Left colon (tissue), 2 donors: ENCODE measurements around the gene ARL6IP6. TPM values are rescaled to one million over a fixed set of nuclear protein-coding genes. Genes with fewer than 3 reads are reported as not detected.
"Not testable (repeated sequence)": the region's sequence is repeated elsewhere in the genome, so short reads cannot be mapped to it uniquely, and the experiment has no call there.

Experiments
- ATAC-seq: fragments of 200-7000 bp; cut with Tn5 transposase; one replicate; pipeline ENCODE4 v1.9.1; 2020; ENCODE audit warnings: mild to moderate bottlenecking, moderate library complexity
- DNase-seq, 2 donors: peaks; one replicate each; pipeline ENCODE4 v3.0.0-alpha.2; 2020
- intact Hi-C, 2 donors: fragments of 100-400 bp; cut with DNase I in 1 of 2; cut with micrococcal nuclease in 1 of 2; formaldehyde crosslinking; loops; one replicate each; pipeline versions ENCODE4 v1.11.2 to v1.14.0; 2022; cut with DNase I, micrococcal nuclease
- total RNA-seq, 2 donors: library from RNA; stranded (reverse); fragmentation: NEBNext Ultra II Directional; extraction: Animal tissue kit (Norgen Biotek cat#: 25700); gene quantifications; one replicate each; pipeline ENCODE4 v1.2.1, GENCODE V29; 2021
- donor health status: DM: no; HTN: no; CAD: no.
- donor health status: DM: yes; HTN: yes; CAD: no.

ARL6IP6 gene
- total RNA-seq, 2 donors from 2014 or later, result 16.0 to 16.5 TPM

DNA sequence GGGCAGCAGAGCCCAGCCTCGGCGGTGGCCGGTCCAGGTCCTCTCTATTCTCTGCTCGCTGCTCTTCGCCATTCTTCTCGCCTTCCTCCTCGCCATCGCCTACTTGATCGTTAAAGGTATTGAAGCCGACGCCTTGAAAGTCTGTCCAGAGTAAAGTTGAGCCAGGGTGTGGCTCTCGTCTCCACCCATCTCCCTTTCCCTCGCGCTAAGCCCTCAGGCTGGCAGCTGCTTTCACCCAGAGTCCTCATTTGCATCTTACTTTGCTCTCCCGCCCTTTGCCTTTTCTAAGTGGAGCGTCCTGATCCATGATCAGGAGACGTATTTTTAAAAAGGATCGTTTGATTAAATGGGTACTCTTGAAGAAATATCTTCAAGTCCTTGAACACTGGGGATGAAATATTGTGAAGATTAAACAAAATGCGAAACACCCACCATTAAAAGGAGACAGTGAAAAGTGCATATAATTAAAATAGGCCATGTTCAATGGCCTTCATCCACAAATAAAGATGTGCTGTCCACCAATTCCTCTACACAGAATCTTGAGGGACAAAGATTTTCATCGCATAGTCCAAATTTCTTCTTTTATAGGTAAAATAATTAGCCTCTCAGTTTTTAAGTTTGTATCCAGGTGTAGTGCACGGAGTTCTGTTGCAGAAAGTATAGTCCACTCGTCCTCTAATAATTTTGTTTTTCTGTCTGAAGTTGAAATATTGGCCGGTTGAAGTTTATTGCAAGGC is 657 bp downstream of the ARL6IP6 start:
- peak; percentile 65 for ATAC-seq
- DNase-seq, result peak in 1 of 2 donors; percentile 85
- intact Hi-C loops, result no loop called here

DNA sequence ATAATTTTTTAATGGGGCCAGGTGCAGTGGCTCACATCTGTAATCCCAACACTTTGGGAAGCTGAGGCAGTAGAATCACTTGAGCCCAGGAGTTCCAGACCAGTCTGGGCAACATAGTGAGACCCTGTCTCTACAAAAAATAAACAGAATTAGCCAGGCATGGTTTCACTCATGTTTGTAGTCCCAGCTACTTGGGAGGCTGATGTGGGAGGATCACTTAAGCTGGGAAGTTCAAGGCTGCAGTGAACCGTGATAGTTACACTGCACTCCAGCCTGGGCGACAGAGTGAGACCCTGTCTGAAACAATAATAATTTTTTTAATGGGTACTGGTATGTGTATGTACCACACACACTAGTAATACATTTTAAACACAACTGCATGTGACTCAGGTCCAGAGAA is 2.4 kb downstream of the ARL6IP6 start:
- ATAC-seq, result no peak
- no peak for DNase-seq
- intact Hi-C loops, result no loop called here

- intact Hi-C loops, ATAC-seq, DNase-seq: not testable (repeated sequence)
These were observed 4.2 kb downstream of the ARL6IP6 start for GRCh38 chr2:152722639-152723038.

- DNase-seq, result no peak
- no peak for ATAC-seq
- intact Hi-C loops, result no loop called here
These were observed 5.5 kb downstream of the ARL6IP6 start for GRCh38 chr2:152723918-152724317.

GRCh38 chr2:152729844-152730243 is 11.4 kb downstream of the ARL6IP6 start:
- intact Hi-C loops, result no loop called here
- no peak for ATAC-seq
- no peak for DNase-seq

GRCh38 chr2:152730591-152731333 is 12.3 kb downstream of the ARL6IP6 start:
- DNase-seq, result no peak
- intact Hi-C loops, result no loop called here

GRCh38 chr2:152737509-152737908 is 19.1 kb downstream of the ARL6IP6 start:
- intact Hi-C loops, result not testable (repeated sequence)

More at GRCh38 chr2:152730591-152731333, 12.3 kb downstream of the ARL6IP6 start:
- peak; percentile 37 for ATAC-seq

DNA sequence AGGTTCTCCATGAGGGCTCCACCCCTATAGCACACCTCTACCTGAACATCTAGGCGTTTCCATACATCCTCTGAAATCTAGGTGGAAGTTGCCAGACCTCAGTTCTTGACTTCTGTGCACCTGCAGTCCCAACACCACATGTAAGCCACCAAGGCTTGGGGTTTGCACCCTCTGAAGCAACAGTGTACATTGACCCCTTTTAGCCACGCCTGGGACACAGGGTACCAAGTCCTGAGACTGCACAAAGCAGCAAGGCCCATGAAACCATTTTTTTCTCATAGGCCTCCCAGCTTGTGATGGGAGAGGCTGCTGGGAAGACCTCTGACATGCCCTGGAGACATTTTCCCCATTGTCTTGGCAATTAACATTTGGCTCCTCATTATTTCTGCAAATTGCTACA is 20.0 kb downstream of the ARL6IP6 start:
- DNase-seq (no peak), ATAC-seq (peak; percentile 49)
- intact Hi-C loops, result no loop called here

More at GRCh38 chr2:152737509-152737908, 19.1 kb downstream of the ARL6IP6 start:
- not testable (repeated sequence) for ATAC-seq, DNase-seq

DNA sequence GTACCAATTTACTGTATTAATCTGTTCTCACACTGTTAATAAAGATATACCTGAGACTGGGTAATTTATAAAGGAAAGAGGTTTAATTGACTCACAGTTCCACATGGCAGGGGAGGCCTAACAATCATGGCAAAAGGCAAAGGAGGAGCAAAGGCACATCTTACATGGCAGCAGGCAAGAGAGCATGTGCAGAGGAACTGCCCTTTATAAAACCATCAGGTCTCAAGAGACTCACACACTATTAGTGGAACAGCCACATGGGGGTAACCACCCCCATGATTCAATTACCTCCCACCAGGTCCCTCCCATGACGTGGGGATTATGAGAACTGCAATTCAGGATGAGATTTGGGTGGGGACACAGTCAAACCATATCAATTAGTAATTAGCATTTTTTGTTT is 21.3 kb downstream of the ARL6IP6 start:
- not testable (repeated sequence) for DNase-seq, ATAC-seq
- intact Hi-C loops, result loop anchor here in 1 of 2 donors (10.0 kb wide), 1 partner anchor 735 kb away; the partner anchor contains the start of gene RPRM

GRCh38 chr2:152740743-152741328 is 22.4 kb downstream of the ARL6IP6 start:
- peak; percentile 71 for ATAC-seq

GRCh38 chr2:152743002-152743401 is 24.6 kb downstream of the ARL6IP6 start:
- intact Hi-C loops, result loop anchor here in 1 of 2 donors (10.0 kb wide), 1 partner anchor 732 kb away; the partner anchor contains the start of gene RPRM
- DNase-seq (no peak), ATAC-seq (peak; percentile 67)

More at GRCh38 chr2:152740743-152741328, 22.4 kb downstream of the ARL6IP6 start:
- intact Hi-C loops, result loop anchor here in 1 of 2 donors (10.0 kb wide), 1 partner anchor 734 kb away; the partner anchor contains the start of gene RPRM
- DNase-seq, result no peak

- intact Hi-C loops, result loop anchor here in 1 of 2 donors (10.0 kb wide), 1 partner anchor 727 kb away; the partner anchor contains the start of gene RPRM
- not testable (repeated sequence) for ATAC-seq, DNase-seq
These were observed 29.3 kb downstream of the ARL6IP6 start for GRCh38 chr2:152747751-152748150.

- no peak for DNase-seq
These were observed 36.6 kb downstream of the ARL6IP6 start for GRCh38 chr2:152755029-152755428.

GRCh38 chr2:152759290-152760072 is 41.1 kb downstream of the ARL6IP6 start:
- DNase-seq (no peak), ATAC-seq (no peak)
- intact Hi-C loops, result no loop called here

More at GRCh38 chr2:152755029-152755428, 36.6 kb downstream of the ARL6IP6 start:
- intact Hi-C loops, result no loop called here
- ATAC-seq, result no peak

DNA sequence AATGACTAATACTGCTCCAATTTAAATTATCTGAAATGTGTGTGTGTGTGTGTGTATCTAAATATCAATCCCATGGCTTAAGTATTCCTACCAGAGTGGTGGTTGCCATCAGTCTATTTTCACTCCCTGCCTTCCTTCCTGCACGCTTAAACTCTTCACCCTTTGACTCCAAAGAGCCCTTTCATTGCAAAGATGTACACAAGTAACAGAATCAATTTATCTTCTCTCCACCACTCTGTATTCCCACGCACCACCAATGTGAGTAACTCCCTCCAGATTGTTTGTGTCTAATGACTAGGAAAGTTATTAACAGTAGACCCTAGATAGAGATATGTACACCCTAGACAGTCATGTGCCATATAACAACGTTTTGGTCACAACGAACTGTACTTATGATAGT is 42.8 kb downstream of the ARL6IP6 start:
- ATAC-seq, result no peak
- DNase-seq, result no peak
- intact Hi-C loops, result no loop called here

DNA sequence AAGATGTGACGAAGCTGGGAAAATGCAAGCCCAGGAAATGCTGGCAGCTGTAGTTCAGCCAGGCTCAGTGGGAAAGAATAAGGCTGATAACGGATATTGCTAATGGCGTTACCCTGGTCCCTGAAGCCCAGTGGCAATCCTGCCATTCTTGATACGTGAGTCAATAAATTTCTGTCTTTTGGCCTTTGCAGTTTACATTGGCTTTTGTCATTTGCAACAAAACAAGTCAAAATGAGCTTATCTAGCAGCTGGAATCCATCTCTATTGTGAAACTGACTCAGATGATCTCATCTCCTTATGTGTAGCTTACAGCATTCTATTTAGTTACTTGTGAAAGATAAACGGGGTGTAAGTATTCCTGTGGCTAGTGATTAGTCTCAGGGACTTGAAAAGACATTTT is 43.8 kb downstream of the ARL6IP6 start:
- ATAC-seq (no peak), DNase-seq (no peak)
- intact Hi-C loops, result no loop called here

GRCh38 chr2:152763208-152763607 is 44.8 kb downstream of the ARL6IP6 start:
- DNase-seq, intact Hi-C loops, ATAC-seq: not testable (repeated sequence)

GRCh38 chr2:152763651-152764050 is 45.2 kb downstream of the ARL6IP6 start:
- ATAC-seq, result no peak
- no peak for DNase-seq
- intact Hi-C loops, result no loop called here
